H9 (cell line): Measurements from ENCODE around the gene ATP12A. TPM values are rescaled to one million over a fixed set of nuclear protein-coding genes. Genes with fewer than 3 reads are reported as not detected.

Source experiments
- DNase-seq: peaks from one replicate; pipeline ENCODE4 v3.0.0-alpha.2; 2017
- H2AFZ ChIP-seq: one replicate; pipeline ENCODE4 v1.6.1; 2013; ENCODE audit warnings: mild to moderate bottlenecking, low read length, control low read depth, moderate library complexity
- H2AK5ac ChIP-seq: 2 replicates; pipeline ENCODE4 v1.6.1; 2013; ENCODE audit warnings: low read length, control low read depth, mixed read lengths; ENCODE audit not compliant: insufficient read length
- H2BK120ac ChIP-seq: one replicate; pipeline ENCODE4 v1.6.1; 2013; ENCODE audit warnings: low read depth, mild to moderate bottlenecking, low read length, control low read depth, inconsistent platforms; ENCODE audit not compliant: poor library complexity, severe bottlenecking
- H2BK12ac ChIP-seq: 2 replicates; pipeline ENCODE4 v1.6.1; 2013; ENCODE audit warnings: low read length, control low read depth, mixed read lengths, low read depth; ENCODE audit not compliant: insufficient read length
- H2BK15ac ChIP-seq: 2 replicates; pipeline ENCODE4 v1.6.1; 2013; ENCODE audit warnings: low read depth, low read length, control low read depth
- H2BK20ac ChIP-seq: one replicate; pipeline ENCODE4 v1.6.1; 2013; ENCODE audit warnings: low read depth, mild to moderate bottlenecking, low read length, control low read depth, inconsistent platforms; ENCODE audit not compliant: poor library complexity, severe bottlenecking
- H2BK5ac ChIP-seq: 2 replicates; pipeline ENCODE4 v1.6.1; 2013; ENCODE audit warnings: low read length, control low read depth, mixed read lengths; ENCODE audit not compliant: insufficient read length
- H3K14ac ChIP-seq: 2 replicates; pipeline ENCODE4 v1.6.1; 2013; ENCODE audit warnings: low read length, control low read depth; ENCODE audit not compliant: insufficient read depth
- H3K18ac ChIP-seq: 2 replicates; pipeline ENCODE4 v1.6.1; 2013; ENCODE audit warnings: low read depth, mild to moderate bottlenecking, mixed read lengths, low read length, control low read depth; ENCODE audit not compliant: insufficient read length
- H3K23ac ChIP-seq: 2 replicates; pipeline ENCODE4 v1.6.1; 2013; ENCODE audit warnings: low read length, control low read depth, mixed read lengths, low read depth; ENCODE audit not compliant: insufficient read length
- H3K23me2 ChIP-seq: 2 replicates; pipeline ENCODE4 v1.6.1; 2013; ENCODE audit warnings: low read depth, mild to moderate bottlenecking, mixed read lengths, low read length, control low read depth; ENCODE audit not compliant: insufficient read length, poor library complexity, severe bottlenecking
- H3K27ac ChIP-seq: 2 replicates; pipeline ENCODE4 v1.5.1; 2013; ENCODE audit warnings: low read length, control low read depth, mixed read lengths, low read depth; ENCODE audit not compliant: insufficient read length
- H3K27me3 ChIP-seq: 2 replicates; pipeline ENCODE4 v1.6.1; 2013; ENCODE audit warnings: low read length, control low read depth, inconsistent platforms; ENCODE audit not compliant: insufficient read depth
- H3K4ac ChIP-seq: 2 replicates; pipeline ENCODE4 v1.6.1; 2013; ENCODE audit warnings: low read depth, mild to moderate bottlenecking, control low read depth, inconsistent platforms, low read length, moderate library complexity
- H3K4me1 ChIP-seq: 2 replicates; pipeline ENCODE4 v1.6.1; 2013; ENCODE audit warnings: low read length, control low read depth, inconsistent platforms; ENCODE audit not compliant: insufficient read depth
- H3K4me2 ChIP-seq: 2 replicates; pipeline ENCODE4 v1.6.1; 2013; ENCODE audit warnings: low read length, control low read depth, mixed read lengths; ENCODE audit not compliant: insufficient read length, insufficient read depth
- H3K56ac ChIP-seq: 2 replicates; pipeline ENCODE4 v1.6.1; 2013; ENCODE audit warnings: low read depth, mild to moderate bottlenecking, mixed read lengths, low read length, control low read depth; ENCODE audit not compliant: insufficient read length
- H3K79me1 ChIP-seq: 2 replicates; pipeline ENCODE4 v1.6.1; 2013; ENCODE audit warnings: low read depth, mild to moderate bottlenecking, moderate library complexity, low read length, control low read depth, inconsistent platforms; ENCODE audit not compliant: insufficient read depth, poor library complexity, severe bottlenecking
- H3K79me2 ChIP-seq: 2 replicates; pipeline ENCODE4 v1.6.1; 2013; ENCODE audit warnings: low read length, control low read depth, inconsistent platforms; ENCODE audit not compliant: insufficient read depth
- H3K9ac ChIP-seq: 2 replicates; pipeline ENCODE4 v1.6.1; 2013; ENCODE audit warnings: low read length, control low read depth, mixed read lengths; ENCODE audit not compliant: insufficient read length; ENCODE audit errors: extremely low read depth
- H3K9me3 ChIP-seq: one replicate; pipeline ENCODE4 v1.6.1; 2013; ENCODE audit warnings: low read depth, low read length, inconsistent platforms; ENCODE audit not compliant: control insufficient read depth
- H3T11ph ChIP-seq: one replicate; pipeline ENCODE4 v1.6.1; 2013; ENCODE audit warnings: mild to moderate bottlenecking, low read length, control low read depth, inconsistent platforms
- H4K20me1 ChIP-seq: one replicate; pipeline ENCODE4 v1.6.1; 2013; ENCODE audit not compliant: control insufficient read depth, insufficient read length, insufficient read depth
- H4K5ac ChIP-seq: 2 replicates; pipeline ENCODE4 v1.6.1; 2013; ENCODE audit warnings: low read depth, mild to moderate bottlenecking, mixed read lengths, low read length, control low read depth; ENCODE audit not compliant: insufficient read length
- H4K8ac ChIP-seq: replicated peaks from 2 replicates; pipeline ENCODE4 v1.6.1; 2013; ENCODE audit warnings: low read length, control low read depth, mixed read lengths, low read depth; ENCODE audit not compliant: insufficient read length
- H4K91ac ChIP-seq: 2 replicates; pipeline ENCODE4 v1.6.1; 2013; ENCODE audit warnings: low read depth, mild to moderate bottlenecking, moderate library complexity, mixed read lengths, low read length, control low read depth; ENCODE audit not compliant: insufficient read length
- H3K27ac Mint-ChIP-seq, 3 experiments: 2 replicates in 2 of 3; 3 replicates in 1 of 3; pipeline ENCODE4 v1.8.0; 2020 to 2021; ENCODE audit warnings: mixed read lengths in 3 of 3, mild to moderate bottlenecking in 1 of 3, moderate library complexity in 1 of 3
- H3K27me3 Mint-ChIP-seq: 2 replicates; pipeline ENCODE4 v1.8.0; 2021; ENCODE audit warnings: low read depth, mild to moderate bottlenecking, moderate library complexity, mixed read lengths
- H3K36me3 Mint-ChIP-seq, 3 experiments: 2 replicates in 2 of 3; 3 replicates in 1 of 3; pipeline ENCODE4 v1.8.0; 2020 to 2021; ENCODE audit warnings: low read depth in 3 of 3, mixed read lengths in 3 of 3; ENCODE audit not compliant: insufficient read depth in 1 of 3
- H3K4me1 Mint-ChIP-seq, 2 experiments: 2 replicates each; pipeline ENCODE4 v1.8.0; 2020; ENCODE audit warnings: mixed read lengths in 2 of 2
- H3K4me3 Mint-ChIP-seq, 2 experiments: 2 replicates in 1 of 2; 3 replicates in 1 of 2; pipeline ENCODE4 v1.8.0; 2020 to 2021; ENCODE audit warnings: mild to moderate bottlenecking in 2 of 2, mixed read lengths in 2 of 2, moderate library complexity in 1 of 2
- H3K9me3 Mint-ChIP-seq, 2 experiments: 2 replicates in 1 of 2; 3 replicates in 1 of 2; pipeline ENCODE4 v1.8.0; 2020; ENCODE audit warnings: mild to moderate bottlenecking in 2 of 2, mixed read lengths in 2 of 2, moderate library complexity in 1 of 2
- CTCF ChIP-seq: fragments of 200-600 bp; sonication (generic); conservative IDR thresholded peaks from 3 replicates; pipeline ENCODE4 v1.8.0; 2021; ENCODE audit warnings: antibody characterized with exemption, mild to moderate bottlenecking
- WGBS: extraction: QIAGEN DNeasy Blood & Tissue Kit; methylation state at CpG from one replicate; pipeline ENCODE4 v1.1.7; 2013; ENCODE audit warnings: missing lambda C conversion rate, low lambda C conversion rate, mixed read lengths; ENCODE audit not compliant: insufficient read length; ENCODE audit errors: extremely low coverage; 5-methylcytosine and 5-hydroxymethylcytosine counted together
- total RNA-seq: library from RNA; stranded (reverse); gene quantifications from 2 replicates; pipeline ENCODE4 v1.2.1, GENCODE V29; 2021

ATP12A gene
- total RNA-seq, 1 experiment from 2014 or later, result 0.94 TPM

GRCh38 chr13:24636776-24637175, 43.4 kb upstream of the ATP12A start:
- Histone ChIP-seq H2BK15ac (no peak overlapping the region), H3K79me2 (no peaks in the 10 kb centered on the region), H3K9ac (no peak overlapping the region), H2AK5ac (no peak overlapping the region), H4K5ac (no peak overlapping the region), H2BK12ac (no peak overlapping the region), H2BK5ac (no peak overlapping the region), H2AFZ (no peak overlapping the region), H3K14ac (no peak overlapping the region), H3K23me2 (no peaks in the 10 kb centered on the region), H3K4me2 (no peak overlapping the region), H3K56ac (no peak overlapping the region), H3K18ac (no peak overlapping the region), H3K4ac (no peak overlapping the region), H4K91ac (no peak overlapping the region), H3K27me3 (no peaks in the 10 kb centered on the region), H3K23ac (no peak overlapping the region), H3K27ac (no peak overlapping the region), H4K20me1 (no peaks in the 10 kb centered on the region), H3K9me3 (no peaks in the 10 kb centered on the region), H3K79me1 (no peaks in the 10 kb centered on the region), H4K8ac (no peak overlapping the region), H2BK120ac (no peak overlapping the region), H3K4me1 (no peaks in the 10 kb centered on the region), H2BK20ac (no peak overlapping the region), H3T11ph (no peak overlapping the region)
- no peaks in the 10 kb centered on the region for H3K9me3 Mint-ChIP-seq
- no peak overlapping the region for H3K27ac Mint-ChIP-seq
- no peak for DNase-seq
- no CpG with 5 or more reads among the region's 8 CpGs for WGBS
- H3K36me3 Mint-ChIP-seq, result no peaks in the 10 kb centered on the region
- H3K27me3 Mint-ChIP-seq, result no peaks in the 10 kb centered on the region
- peaks cover 3 to 4% of the 10 kb centered on the region in 2 experiments; a peak in 1 of 4 replicates for H3K4me1 Mint-ChIP-seq
- no peak overlapping the region for H3K4me3 Mint-ChIP-seq
- no peak for TF ChIP-seq CTCF
